ENCODE data around the gene ITPR1. TPM values are rescaled to one million over a fixed set of nuclear protein-coding genes. Genes with fewer than 3 reads are reported as not detected.
A peak's percentile ranks its signal among the peaks of the same experiment; 100 is the strongest.

The ITPR1 gene
- polyA plus RNA-seq, 1 of the 3 experiments (the other 2 are of a cell fraction) = 5.9 TPM

GRCh38 chr3:4741404-4742307 is 248.5 kb downstream of the ITPR1 start:
- no peak overlapping the region for H2AFZ ChIP-seq (ENCODE audit: low read depth)
- CTCF ChIA-PET = interaction anchor here (1.1 kb wide), 1 partner anchor 30 kb away, joined by 7 read pairs; no protein-coding TSS in a partner anchor
- TF ChIP-seq TAF1 (IDR thresholded peaks at IDR 0.05; ENCODE audit: borderline replicate concordance, low read depth, low read length) = no peak
- no peak for TF ChIP-seq TEAD4 (IDR thresholded peaks at IDR 0.05; ENCODE audit: borderline replicate concordance, insufficient read depth)
- no peak for TF ChIP-seq CTCF (IDR thresholded peaks at IDR 0.05)
- TF ChIP-seq SMC3 (IDR thresholded peaks at IDR 0.05; ENCODE audit: low read depth, low read length) = no peak
- peak; percentile 84 for TF ChIP-seq TCF12 (IDR thresholded peaks at IDR 0.05)
- TF ChIP-seq REST (IDR thresholded peaks at IDR 0.05; ENCODE audit: low read depth, low read length) = no peak
- 0 out of 2 replicates have a peak, but pooled peaks have one; percentile 27 for TF ChIP-seq USF1 (IDR thresholded peaks at IDR 0.05; ENCODE audit: borderline replicate concordance, low read depth)
- no peak for TF ChIP-seq MEF2A (IDR thresholded peaks at IDR 0.05; ENCODE audit: borderline replicate concordance, low read depth)
- no peak for TF ChIP-seq IRF3 (IDR thresholded peaks at IDR 0.05; ENCODE audit: low read depth, low read length)
- peak; percentile 34; the same call in 1 of the 2 replicates for TF ChIP-seq MXI1 (IDR thresholded peaks at IDR 0.05; ENCODE audit: low read depth, low read length)
- TF ChIP-seq GABPA (IDR thresholded peaks at IDR 0.05; ENCODE audit: low read depth) = no peak
- TF ChIP-seq CHD2 (IDR thresholded peaks at IDR 0.05; ENCODE audit: low read length, partially characterized antibody) = no peak
- no peak for TF ChIP-seq RCOR1 (IDR thresholded peaks at IDR 0.05; ENCODE audit: low read length)
- peak; percentile 99 for TF ChIP-seq NFIC (IDR thresholded peaks at IDR 0.05; ENCODE audit: borderline replicate concordance)
- peak in 1 of 2 experiments; percentile 78; a peak in 1 of 4 replicates for TF ChIP-seq EP300 (IDR thresholded peaks at IDR 0.05; ENCODE audit: borderline replicate concordance in 1 of 2, low read depth in 1 of 2, low read length in 1 of 2)
- no peak for TF ChIP-seq ZBTB33 (IDR thresholded peaks at IDR 0.05; ENCODE audit: borderline replicate concordance, low read depth)
- TF ChIP-seq EZH2phosphoT487 (IDR thresholded peaks at IDR 0.05; ENCODE audit: borderline replicate concordance, low read depth) = no peak
- no peak for TF ChIP-seq NRF1 (IDR thresholded peaks at IDR 0.05; ENCODE audit: low read depth, low read length)
- no peak for TF ChIP-seq FOXM1 (IDR thresholded peaks at IDR 0.05; ENCODE audit: low read depth)
- TF ChIP-seq USF2 (IDR thresholded peaks at IDR 0.05; ENCODE audit: borderline replicate concordance, low read depth, low read length) = no peak
- TF ChIP-seq JUND (IDR thresholded peaks at IDR 0.05) = peak; percentile 93

More at GRCh38 chr3:4741404-4742307, 248.5 kb downstream of the ITPR1 start:
- no peaks in the 10 kb centered on the region for H3K9me2 ChIP-seq
- H3K4me2 ChIP-seq = peak overlapping the region; percentile 47; the same call in 1 of the 2 replicates
- peak overlapping the region in 1 of 2 experiments; percentile 82; a peak in 3 of 4 replicates for H3K27ac ChIP-seq (ENCODE audit: low read depth in 2 of 2, low read length in 1 of 2)
- peaks cover 8% of the 10 kb centered on the region for H3F3A ChIP-seq (replicated peaks; ENCODE audit: insufficient read depth)
- no peaks in the 10 kb centered on the region for H3K9me3 ChIP-seq
- 44% methylated on average over 13 of the region's 14 CpGs for WGBS (ENCODE audit: low lambda C conversion rate)
- no peaks in the 10 kb centered on the region for H3K27me3 ChIP-seq (ENCODE audit: insufficient read depth)
- peaks cover 0 to 4% of the 10 kb centered on the region in 2 experiments for H3K36me3 ChIP-seq (replicated peaks in 1 of 2; ENCODE audit: control insufficient read depth in 1 of 2, insufficient read depth in 2 of 2, low read length in 1 of 2)
- no peak overlapping the region for H3K4me3 ChIP-seq (ENCODE audit: low read depth in 2 of 2, low read length in 1 of 2)
- peaks cover 2 to 14% of the 10 kb centered on the region in 2 experiments; a peak in 2 of 4 replicates for H3K4me1 ChIP-seq (ENCODE audit: control insufficient read depth in 1 of 2, insufficient read depth in 2 of 2, low read depth in 1 of 2, low read length in 1 of 2)
- H3K79me2 ChIP-seq (ENCODE audit: insufficient read depth) = no peaks in the 10 kb centered on the region
- H3K9ac ChIP-seq = peak overlapping the region; percentile 40; the same call in 1 of the 2 replicates
- POLR2A ChIA-PET = no interaction called here
- no peaks in the 10 kb centered on the region for H4K20me1 ChIP-seq (ENCODE audit: insufficient read depth)
- no peak for DNase-seq

Measured in SK-N-SH (cell line).